ENCODE data around the gene ESYT2.

Gene ESYT2

GRCh38 chr7:158828133-158829020 is 932 bp downstream of the ESYT2 start:
- DNase-seq (ENCODE audit: low read depth in 2 of 2), result no peak

GRCh38 chr7:158827411-158828132 is 1.7 kb downstream of the ESYT2 start:
- DNase-seq (ENCODE audit: low read depth in 2 of 2), result no peak

- DNase-seq (ENCODE audit: low read depth in 2 of 2), result no peak
Measured at GRCh38 chr7:158825628-158826289, 3.5 kb downstream of the ESYT2 start.

- no peak for DNase-seq (ENCODE audit: low read depth in 2 of 2)
Measured at GRCh38 chr7:158824028-158824427, 5.3 kb downstream of the ESYT2 start.

- DNase-seq (ENCODE audit: low read depth in 2 of 2), result no peak
Measured at GRCh38 chr7:158821171-158822031, 7.9 kb downstream of the ESYT2 start.

GRCh38 chr7:158820656-158821055 is 8.7 kb downstream of the ESYT2 start:
- DNase-seq (ENCODE audit: low read depth in 2 of 2), result no peak

- DNase-seq (ENCODE audit: low read depth in 2 of 2), result no peak
Measured at GRCh38 chr7:158819571-158820203, 9.6 kb downstream of the ESYT2 start.

- peak; percentile 24 to 47 for DNase-seq (ENCODE audit: low read depth in 2 of 2)
Measured at GRCh38 chr7:158818325-158819213, 10.7 kb downstream of the ESYT2 start.

- DNase-seq (ENCODE audit: low read depth in 2 of 2), result no peak
Measured at GRCh38 chr7:158816995-158817394, 12.3 kb downstream of the ESYT2 start.

- no peak for DNase-seq (ENCODE audit: low read depth in 2 of 2)
Measured at GRCh38 chr7:158816271-158816670, 13.0 kb downstream of the ESYT2 start.

GRCh38 chr7:158815800-158816128 is 13.5 kb downstream of the ESYT2 start:
- DNase-seq (ENCODE audit: low read depth in 2 of 2), result no peak

GRCh38 chr7:158815083-158815799 is 14.1 kb downstream of the ESYT2 start:
- DNase-seq (ENCODE audit: low read depth in 2 of 2), result no peak

- no peak for DNase-seq (ENCODE audit: low read depth in 2 of 2)
Measured at GRCh38 chr7:158814637-158815036, 14.7 kb downstream of the ESYT2 start.

GRCh38 chr7:158812684-158813083 is 16.6 kb downstream of the ESYT2 start:
- DNase-seq (ENCODE audit: low read depth in 2 of 2), result peak in 1 of 2 donors; percentile 39

GRCh38 chr7:158811894-158812293 is 17.4 kb downstream of the ESYT2 start:
- no peak for DNase-seq (ENCODE audit: low read depth in 2 of 2)

- peak in 1 of 2 donors; percentile 13 for DNase-seq (ENCODE audit: low read depth in 2 of 2)
Measured at GRCh38 chr7:158811461-158811860, 17.8 kb downstream of the ESYT2 start.

- DNase-seq (ENCODE audit: low read depth in 2 of 2), result no peak
Measured at GRCh38 chr7:158810846-158811245, 18.5 kb downstream of the ESYT2 start.

GRCh38 chr7:158809596-158809995 is 19.7 kb downstream of the ESYT2 start:
- DNase-seq (ENCODE audit: low read depth in 2 of 2), result no peak

GRCh38 chr7:158808126-158808525 is 21.2 kb downstream of the ESYT2 start:
- DNase-seq (ENCODE audit: low read depth in 2 of 2), result no peak

Data from stimulated activated CD4-positive, alpha-beta T cell treated with anti-CD3 and anti-CD28 coated beads, Interleukin-1b, Interleukin-23, amount 100 ng/mL, for 1 hour (primary cell).